ENCODE data around the gene SPATA33.
"Not testable (repeated sequence)": the region's sequence is repeated elsewhere in the genome, so short reads cannot be mapped to it uniquely, and the experiment has no call there.

The SPATA33 gene

DNA sequence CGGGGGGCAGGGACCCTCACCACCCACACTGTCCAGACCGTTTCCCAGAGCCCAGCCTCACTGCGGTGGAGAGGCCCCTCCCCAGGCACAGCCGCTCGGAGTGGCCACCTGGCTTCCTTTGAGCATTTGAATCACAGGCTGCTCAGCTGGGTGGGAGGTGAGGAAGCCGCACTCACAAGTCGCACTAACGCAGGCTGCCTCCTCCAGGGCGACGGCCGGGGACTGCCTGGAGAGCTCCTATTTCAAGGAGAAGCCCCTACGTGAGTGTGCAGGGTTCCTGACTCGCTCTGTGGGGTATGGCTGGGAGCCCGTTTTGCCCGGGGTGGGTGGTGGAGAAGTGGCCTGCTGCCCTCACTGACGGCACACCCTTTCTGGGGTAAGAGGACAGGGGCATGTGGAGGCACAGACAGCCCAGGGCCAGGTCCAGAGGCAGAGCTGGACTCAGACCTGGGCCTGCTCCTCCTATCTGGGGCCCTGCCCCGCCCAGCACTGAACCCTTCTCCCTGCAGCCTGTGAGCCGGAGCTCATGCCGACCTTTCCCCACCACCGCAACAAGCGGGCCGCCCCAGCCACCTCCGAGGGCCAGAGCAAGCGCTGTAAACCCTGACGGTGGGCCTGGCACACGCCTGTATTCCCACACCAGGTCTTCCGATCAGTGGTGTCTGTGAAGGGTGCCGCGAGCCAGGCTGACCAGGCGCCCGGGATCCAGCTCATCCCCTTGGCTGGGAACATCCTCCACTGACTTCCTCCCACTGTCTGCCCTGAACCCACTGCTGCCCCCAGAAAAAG is 37.6 kb downstream of the SPATA33 start:
- no peak for DNase-seq

DNA sequence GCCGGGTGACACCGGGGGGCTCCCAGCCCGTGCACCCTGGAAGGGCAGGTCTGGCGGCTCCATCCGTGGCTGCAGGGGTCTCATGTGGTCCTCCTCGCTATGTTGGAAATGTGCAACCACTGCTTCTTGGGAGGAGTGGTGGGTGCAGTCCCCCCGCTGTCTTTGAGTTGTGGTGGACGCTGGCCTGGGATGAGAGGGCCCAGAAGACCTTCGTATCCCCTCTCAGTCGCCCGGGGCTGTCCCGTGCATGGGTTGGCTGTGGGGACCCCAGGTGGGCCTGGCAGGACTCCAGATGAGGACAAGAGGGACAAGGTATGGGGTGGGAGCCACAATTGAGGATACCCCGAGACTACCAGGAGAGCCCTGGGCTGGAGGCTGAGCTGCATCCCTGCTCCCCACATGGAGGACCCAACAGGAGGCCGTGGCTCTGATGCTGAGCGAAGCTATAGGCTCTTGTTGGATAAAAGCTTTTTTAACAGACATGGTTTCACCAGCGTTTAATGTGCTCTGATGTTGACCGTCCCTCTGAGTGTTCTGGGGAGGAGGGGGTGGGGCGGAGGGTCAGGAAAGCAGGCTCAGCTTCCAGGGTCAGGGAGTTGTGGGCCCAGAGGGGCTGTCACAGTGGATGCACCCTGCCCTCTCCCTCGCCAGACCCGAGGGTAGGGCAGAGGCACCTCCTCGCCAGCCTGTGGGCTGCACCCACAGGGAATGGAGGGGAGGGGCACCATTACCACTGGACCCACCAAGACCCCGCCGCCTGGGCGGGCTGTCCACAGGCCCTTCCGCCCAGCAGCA is 38.4 kb downstream of the SPATA33 start:
- DNase-seq: no peak

DNA sequence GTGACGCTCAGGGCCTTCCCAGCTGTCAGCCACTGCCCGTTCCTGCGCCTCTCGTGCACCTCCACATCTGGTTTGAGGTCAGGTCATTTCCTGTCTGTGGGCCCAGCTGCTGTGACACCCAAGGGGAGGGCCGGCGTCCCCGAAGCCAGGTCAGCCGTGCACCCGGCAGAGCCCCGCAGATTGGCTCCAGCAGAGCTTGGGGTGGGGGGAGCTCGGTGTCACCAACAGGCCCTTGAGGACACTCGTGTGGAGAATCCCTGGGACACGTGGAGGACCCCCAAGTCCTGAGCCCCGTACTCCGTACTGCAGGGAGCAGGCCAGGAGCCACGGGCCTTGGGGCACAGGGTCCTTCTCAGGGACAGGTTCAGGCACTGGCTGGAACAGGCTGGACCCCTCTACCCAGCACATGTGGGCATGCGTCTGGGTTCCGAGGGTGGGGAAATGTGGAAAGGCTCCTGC is 39.1 kb downstream of the SPATA33 start:
- DNase-seq: peak; percentile 53 to 56

DNA sequence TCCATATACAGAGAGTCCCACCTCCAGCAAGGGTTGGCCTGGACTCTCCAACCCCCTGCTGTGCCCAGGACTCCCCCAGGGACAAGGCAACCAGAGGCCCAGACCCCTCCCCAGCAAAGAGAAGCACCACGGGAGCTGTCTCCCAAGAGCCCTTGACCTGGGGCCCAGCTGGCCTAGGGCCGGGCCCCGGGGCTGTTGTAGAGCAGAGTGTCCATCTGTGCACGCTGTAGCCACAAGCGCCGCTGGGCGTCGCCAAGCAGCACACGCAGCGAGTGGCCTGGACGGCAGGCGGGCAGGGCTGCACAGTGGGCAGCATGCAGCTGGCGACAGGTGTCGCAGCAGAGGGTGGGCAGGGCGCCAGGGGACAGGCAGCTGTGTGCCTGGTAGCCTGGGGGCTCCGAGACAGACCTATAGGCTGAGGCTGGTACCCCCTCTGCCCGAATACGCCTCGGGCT is 39.6 kb downstream of the SPATA33 start:
- no peak for DNase-seq

GRCh38 chr16:89697616-89698331 is 40.1 kb downstream of the SPATA33 start:
- DNase-seq: no peak

GRCh38 chr16:89698717-89699116 is 41.1 kb downstream of the SPATA33 start:
- DNase-seq: not testable (repeated sequence)

- not testable (repeated sequence) for DNase-seq
Observed at GRCh38 chr16:89699629-89700099, 42.0 kb downstream of the SPATA33 start.

- DNase-seq: peak; percentile 95 to 97
Observed at GRCh38 chr16:89700100-89700648, 42.5 kb downstream of the SPATA33 start.

DNA sequence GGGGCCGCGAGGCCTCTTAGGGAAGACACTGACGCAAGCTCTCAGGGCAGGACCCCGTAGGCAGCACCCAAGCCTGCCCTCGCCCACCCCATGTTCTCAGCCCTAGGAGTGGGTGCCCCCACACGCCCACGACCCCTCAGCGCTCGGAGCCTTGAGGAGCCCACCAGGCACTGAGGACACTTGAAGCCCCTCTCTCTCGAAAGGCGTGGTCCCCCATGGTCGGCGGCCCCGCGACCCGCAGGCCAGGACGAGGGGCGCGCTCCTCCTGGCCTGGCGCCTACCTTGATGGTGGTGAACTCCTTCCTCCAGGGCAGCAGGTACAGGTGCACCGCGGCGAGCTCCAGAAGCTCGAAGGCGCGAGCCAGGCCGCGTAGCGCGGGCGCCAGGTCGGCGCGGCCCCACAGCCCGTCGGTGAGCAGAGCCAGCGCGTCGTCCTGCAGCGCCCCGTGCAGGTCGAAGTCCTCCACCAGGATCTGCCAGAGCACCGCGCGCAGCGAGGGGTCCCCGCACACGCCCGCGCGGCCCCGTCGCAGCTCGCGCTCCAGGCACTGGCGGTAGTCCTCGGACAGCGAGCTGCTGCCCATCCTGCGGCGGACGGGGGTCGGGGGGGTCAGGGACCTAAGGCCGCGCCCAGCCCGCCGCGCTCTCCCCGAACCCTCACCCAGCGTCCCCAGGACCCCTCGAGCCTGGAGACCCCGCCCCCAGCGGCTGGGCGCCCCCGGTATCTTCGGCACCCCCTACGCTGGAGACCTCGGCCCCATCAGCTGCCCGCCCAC is 43.2 kb downstream of the SPATA33 start:
- peak; percentile 59 for DNase-seq

- peak; percentile 97 to 98 for DNase-seq
Observed at GRCh38 chr16:89701425-89702406, 44.1 kb downstream of the SPATA33 start, which contains the start of gene SPATA2L. Gene SPATA2L (minus strand): TSS chr16:89701705. CDS start chr16:89701232, 473 bp downstream.

GRCh38 chr16:89704281-89704680 is 46.6 kb downstream of the SPATA33 start:
- no peak for DNase-seq

DNA sequence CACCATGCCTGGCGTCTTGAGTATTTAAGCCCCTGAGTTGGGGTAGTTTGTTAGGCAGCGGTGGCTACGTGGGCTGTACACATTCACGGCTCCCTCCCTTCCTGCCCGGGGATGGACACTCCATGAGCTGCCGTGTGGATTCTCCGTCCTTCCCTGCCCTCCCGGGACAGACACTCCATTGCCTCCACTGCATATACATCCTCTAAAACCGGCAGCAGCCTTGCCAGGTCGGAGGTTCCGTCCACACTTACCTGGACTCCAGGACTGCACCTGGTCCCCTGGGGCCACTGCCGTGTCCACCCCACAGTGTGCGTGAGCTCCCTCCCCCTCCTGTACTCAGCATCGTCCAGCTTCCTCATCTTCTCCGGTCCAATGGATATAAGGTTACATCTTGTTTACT is 47.4 kb downstream of the SPATA33 start:
- no peak for DNase-seq

GRCh38 chr16:89706518-89707260 is 49.1 kb downstream of the SPATA33 start:
- no peak for DNase-seq

DNA sequence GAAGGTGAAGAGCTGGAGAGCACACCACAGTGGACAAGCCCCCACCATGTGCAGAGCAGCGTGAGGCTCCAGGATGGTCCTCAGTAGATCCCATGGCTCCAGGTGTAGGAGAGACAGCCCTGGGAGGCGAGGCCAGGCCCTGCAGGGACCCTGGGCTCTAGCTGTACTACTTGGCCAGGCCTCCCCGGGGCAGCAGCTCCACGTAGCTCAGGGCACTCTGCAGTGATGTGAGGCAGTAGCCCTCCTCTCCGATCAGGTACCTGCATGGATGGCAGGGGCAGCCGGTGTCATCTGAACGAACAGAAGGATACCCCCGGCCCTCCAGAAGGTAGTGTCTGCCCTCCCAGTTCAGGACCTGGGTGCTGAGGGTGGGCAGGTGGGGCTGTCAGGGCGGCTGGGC is 50.1 kb downstream of the SPATA33 start:
- no peak for DNase-seq

DNA sequence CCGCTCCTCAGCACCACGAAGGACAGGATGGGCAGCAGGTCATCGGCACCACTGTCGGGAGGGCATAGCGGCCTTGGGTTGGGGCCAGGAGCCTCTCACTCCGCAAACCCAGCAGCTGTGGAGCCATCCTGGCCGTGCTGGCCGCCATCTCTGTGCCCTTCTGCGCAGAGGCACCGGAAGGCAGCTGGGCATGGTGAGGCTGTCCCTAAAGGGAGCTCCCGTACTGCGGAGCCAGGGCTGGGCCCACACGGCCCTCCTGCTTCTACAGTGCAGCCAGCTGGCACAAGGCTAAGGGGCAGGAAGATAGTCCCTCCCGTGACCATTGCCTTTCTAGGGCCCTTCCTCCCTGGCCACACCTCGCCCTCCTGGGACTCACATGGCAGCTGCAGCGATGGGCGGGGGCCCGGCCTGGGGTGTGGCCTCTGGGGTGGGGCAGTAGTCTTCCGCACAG is 50.9 kb downstream of the SPATA33 start:
- DNase-seq: no peak

DNA sequence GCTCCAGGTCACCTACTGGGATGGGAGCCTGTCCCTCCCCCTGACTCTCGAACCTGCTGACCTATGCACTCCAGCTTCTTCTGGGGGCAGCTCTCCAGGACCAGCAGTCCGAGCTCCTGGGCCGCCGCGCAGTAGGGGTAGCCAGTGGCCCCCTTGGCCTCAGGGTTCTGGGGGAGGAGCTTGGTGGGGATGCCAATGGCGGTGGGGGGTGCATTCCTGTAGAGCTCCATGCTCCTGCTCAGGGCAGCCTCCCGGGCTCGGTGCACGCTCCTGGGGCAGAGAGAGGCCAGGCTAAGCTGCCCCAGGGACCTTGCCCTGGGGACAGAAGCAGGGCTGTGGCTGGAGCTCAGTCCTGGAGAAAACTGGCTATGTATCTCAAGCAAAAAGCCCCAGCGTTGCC is 51.5 kb downstream of the SPATA33 start:
- DNase-seq: no peak

- no peak for DNase-seq
Observed at GRCh38 chr16:89709716-89710432, 52.2 kb downstream of the SPATA33 start.

DNA sequence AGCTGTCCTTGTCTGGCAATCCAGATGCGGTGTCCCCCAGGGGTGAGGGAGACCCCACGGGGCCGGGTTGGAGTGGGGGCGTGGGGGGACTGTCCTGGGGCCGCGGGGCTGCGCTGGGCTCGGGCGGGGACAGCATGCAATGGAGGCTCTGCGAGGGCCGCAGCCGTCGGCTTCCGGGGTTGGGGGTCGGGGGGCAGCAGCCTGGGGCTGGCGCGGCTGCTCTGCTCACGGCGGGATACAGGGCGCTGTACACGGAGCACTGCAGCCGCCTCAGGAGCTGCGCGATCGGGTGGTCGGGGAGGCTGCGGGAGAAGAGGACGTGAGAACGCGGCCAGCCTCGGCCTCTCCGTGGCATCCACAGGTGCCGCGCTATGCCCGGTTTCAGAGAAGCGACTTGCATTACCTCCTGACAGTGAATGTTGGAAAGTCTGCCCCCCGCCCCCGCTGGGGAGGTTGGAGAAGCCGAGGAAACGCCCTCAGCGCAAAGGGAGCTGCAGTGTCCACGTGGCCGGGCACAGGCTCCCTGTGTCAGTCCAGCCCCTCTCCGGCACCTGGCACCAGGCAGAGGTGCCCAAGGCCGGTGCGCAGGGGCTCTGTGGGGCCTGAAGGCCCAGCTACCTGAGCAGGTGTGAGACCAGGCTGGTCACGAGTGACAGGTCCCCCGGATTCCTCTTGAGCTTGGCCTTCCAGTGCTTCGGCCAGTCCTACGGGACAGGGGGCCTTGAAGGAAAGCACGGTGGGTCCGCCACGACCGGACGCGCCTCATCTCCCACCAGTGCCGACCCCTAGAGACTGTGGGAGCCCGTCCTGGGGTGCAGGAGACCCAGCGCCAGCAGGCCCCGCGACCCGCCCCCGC is 53.3 kb downstream of the SPATA33 start:
- no peak for DNase-seq

All from CD4-positive, alpha-beta T cell treated with Interleukin-4 for 1 hour (primary cell).